ENCODE data around the gene AMZ1. TPM values are rescaled to one million over a fixed set of nuclear protein-coding genes. Genes with fewer than 3 reads are reported as not detected.

The AMZ1 gene
- total and polyA plus RNA-seq, 9 donors: 0.15 to 2.6 (median 0.65) TPM; not detected in 1

GRCh38 chr7:2665359-2665791, 22.6 kb upstream of the AMZ1 start:
- DNase-seq: peak in 2 of 5 donors; percentile 59
- intact Hi-C loops (cut with DNase I): no loop called here
- Histone ChIP-seq H3K27me3 (no peaks in the 10 kb centered on the region), H3K4me3 (no peak overlapping the region), H3K36me3 (no peaks in the 10 kb centered on the region), H3K27ac (no peak overlapping the region), H3K4me1 (ENCODE audit: insufficient read depth) (peaks cover 12% of the 10 kb centered on the region), H3K9me3 (no peaks in the 10 kb centered on the region)
- TF ChIP-seq POLR2A (IDR thresholded peaks at IDR 0.05): no peak
- TF ChIP-seq EP300 (IDR thresholded peaks at IDR 0.05): no peak
- TF ChIP-seq, protein P1, sequence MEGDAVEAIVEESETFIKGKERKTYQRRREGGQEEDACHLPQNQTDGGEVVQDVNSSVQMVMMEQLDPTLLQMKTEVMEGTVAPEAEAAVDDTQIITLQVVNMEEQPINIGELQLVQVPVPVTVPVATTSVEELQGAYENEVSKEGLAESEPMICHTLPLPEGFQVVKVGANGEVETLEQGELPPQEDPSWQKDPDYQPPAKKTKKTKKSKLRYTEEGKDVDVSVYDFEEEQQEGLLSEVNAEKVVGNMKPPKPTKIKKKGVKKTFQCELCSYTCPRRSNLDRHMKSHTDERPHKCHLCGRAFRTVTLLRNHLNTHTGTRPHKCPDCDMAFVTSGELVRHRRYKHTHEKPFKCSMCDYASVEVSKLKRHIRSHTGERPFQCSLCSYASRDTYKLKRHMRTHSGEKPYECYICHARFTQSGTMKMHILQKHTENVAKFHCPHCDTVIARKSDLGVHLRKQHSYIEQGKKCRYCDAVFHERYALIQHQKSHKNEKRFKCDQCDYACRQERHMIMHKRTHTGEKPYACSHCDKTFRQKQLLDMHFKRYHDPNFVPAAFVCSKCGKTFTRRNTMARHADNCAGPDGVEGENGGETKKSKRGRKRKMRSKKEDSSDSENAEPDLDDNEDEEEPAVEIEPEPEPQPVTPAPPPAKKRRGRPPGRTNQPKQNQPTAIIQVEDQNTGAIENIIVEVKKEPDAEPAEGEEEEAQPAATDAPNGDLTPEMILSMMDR (IDR thresholded peaks at IDR 0.05): no peak
- 25 to 38% (median 37%) methylated on average over 33 of the region's 33 CpGs for WGBS, 3 donors

- intact Hi-C loops (cut with DNase I): no loop called here
- H3K36me3 ChIP-seq: no peaks in the 10 kb centered on the region
- no peaks in the 10 kb centered on the region for H3K27me3 ChIP-seq
- no peak for DNase-seq
- peaks cover 12% of the 10 kb centered on the region for H3K4me1 ChIP-seq (ENCODE audit: insufficient read depth)
- WGBS, 3 donors: 46 to 61% (median 51%) methylated on average over 6 of the region's 6 CpGs
- no peaks in the 10 kb centered on the region for H3K9me3 ChIP-seq
- no peak overlapping the region for H3K27ac ChIP-seq
- H3K4me3 ChIP-seq: no peak overlapping the region
- TF ChIP-seq POLR2A (IDR thresholded peaks at IDR 0.05): no peak
- TF ChIP-seq EP300 (IDR thresholded peaks at IDR 0.05): no peak
- TF ChIP-seq, protein P1 (IDR thresholded peaks at IDR 0.05): no peak
Observed at GRCh38 chr7:2666155-2666554, 21.8 kb upstream of the AMZ1 start.

DNA sequence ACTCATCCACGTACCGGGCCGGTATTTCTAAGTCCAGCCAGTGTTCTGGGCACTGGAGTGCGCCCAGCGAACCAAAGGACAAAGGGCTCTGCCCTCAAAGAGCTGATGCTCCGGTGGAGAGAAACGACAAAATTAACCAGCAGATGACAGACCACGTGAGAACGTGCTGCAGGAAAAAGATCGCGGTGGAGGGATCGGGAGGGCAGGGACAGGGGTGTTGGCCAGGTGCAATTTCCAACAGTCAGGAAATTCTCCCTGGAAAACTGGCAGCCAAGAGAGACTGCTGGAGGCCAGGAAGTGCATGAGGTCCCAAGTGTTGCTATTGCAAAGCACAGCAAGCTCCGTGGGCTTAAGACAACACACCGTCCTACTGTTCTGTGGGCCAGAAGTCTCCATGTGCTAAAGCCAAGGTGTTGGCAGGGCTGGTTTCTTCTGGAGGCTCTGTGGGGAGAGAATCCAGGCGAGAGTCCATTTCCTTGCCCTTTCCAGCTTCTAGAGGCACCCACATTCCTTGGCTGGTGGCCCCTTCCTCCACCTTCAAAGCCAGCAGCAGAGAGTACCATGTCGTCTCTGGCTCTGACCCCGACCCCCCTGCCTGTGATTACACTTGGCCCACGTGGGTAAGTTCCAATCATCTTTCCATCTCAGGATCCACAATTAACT, 21.3 kb upstream of the AMZ1 start:
- peaks cover 12% of the 10 kb centered on the region for H3K4me1 ChIP-seq (ENCODE audit: insufficient read depth)
- H3K4me3 ChIP-seq: no peak overlapping the region
- no peak overlapping the region for H3K27ac ChIP-seq
- 54 to 71% (median 58%) methylated on average over 17 to 18 of the region's 18 CpGs for WGBS, 3 donors
- H3K9me3 ChIP-seq: no peaks in the 10 kb centered on the region
- no peaks in the 10 kb centered on the region for H3K27me3 ChIP-seq
- no peak for DNase-seq
- no peak for TF ChIP-seq POLR2A (IDR thresholded peaks at IDR 0.05)
- TF ChIP-seq, protein P1 (IDR thresholded peaks at IDR 0.05): no peak
- no peaks in the 10 kb centered on the region for H3K36me3 ChIP-seq
- intact Hi-C loops (cut with DNase I): no loop called here

DNA sequence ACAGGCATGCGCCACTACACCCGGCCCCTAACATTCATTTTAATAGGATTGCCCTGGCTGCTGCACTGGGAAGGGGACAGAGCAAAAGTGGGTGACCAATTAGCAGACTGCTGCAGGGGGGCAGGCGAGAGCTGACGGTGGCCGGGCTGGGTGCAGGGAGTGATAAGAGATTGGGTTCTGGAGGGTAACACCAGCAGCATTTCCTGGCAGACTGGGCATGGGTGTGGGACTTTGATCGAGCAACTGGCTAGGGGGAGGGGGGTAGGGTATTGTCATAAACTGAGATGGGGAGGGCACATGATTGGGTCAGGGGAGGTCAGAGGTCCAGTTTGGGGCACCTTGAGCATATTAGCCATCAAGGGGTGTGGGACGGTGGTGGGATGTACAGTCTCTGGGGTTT, 20.2 kb upstream of the AMZ1 start:
- Histone ChIP-seq H3K27ac (no peak overlapping the region), H3K4me3 (no peak overlapping the region), H3K36me3 (no peaks in the 10 kb centered on the region), H3K27me3 (no peaks in the 10 kb centered on the region), H3K9me3 (no peaks in the 10 kb centered on the region), H3K4me1 (ENCODE audit: insufficient read depth) (peaks cover 9% of the 10 kb centered on the region)
- TF ChIP-seq EP300 (IDR thresholded peaks at IDR 0.05) (no peak), POLR2A (IDR thresholded peaks at IDR 0.05) (no peak)
- TF ChIP-seq, protein P1 (IDR thresholded peaks at IDR 0.05): no peak
- intact Hi-C loops (cut with DNase I): no loop called here
- DNase-seq: no peak
- WGBS, 3 donors: 57 to 76% (median 75%) methylated on average over 7 of the region's 7 CpGs

Measured in ovary (tissue), 9 donors.